HG02981 (cell line): ENCODE measurements around the gene EWSR1.

Experiments
- ATAC-seq: cut with Tn5 transposase; IDR thresholded peaks from one replicate; pipeline ENCODE4 v1.9.1; 2021; ENCODE audit warnings: mild to moderate bottlenecking, moderate library complexity; ENCODE audit not compliant: unreplicated experiment

The EWSR1 gene

GRCh38 chr22:29315286-29316140 lies 47.4 kb downstream of the EWSR1 start, which contains the start of gene RASL10A:
Gene RASL10A (minus strand): TSS chr22:29315697. CDS start chr22:29315246, 451 bp downstream.
- ATAC-seq: no peak

GRCh38 chr22:29316141-29316828 lies 48.2 kb downstream of the EWSR1 start:
- no peak for ATAC-seq

- no peak for ATAC-seq
Measured at GRCh38 chr22:29317827-29318454, 49.9 kb downstream of the EWSR1 start.

- ATAC-seq: no peak
Measured at GRCh38 chr22:29319072-29319471, 51.0 kb downstream of the EWSR1 start.

- no peak for ATAC-seq
Measured at GRCh38 chr22:29320546-29320945, 52.5 kb downstream of the EWSR1 start.

- ATAC-seq: no peak
Measured at GRCh38 chr22:29323641-29324040, 55.6 kb downstream of the EWSR1 start.

GRCh38 chr22:29325356-29325755 lies 57.3 kb downstream of the EWSR1 start:
- no peak for ATAC-seq

GRCh38 chr22:29325785-29326315 lies 57.8 kb downstream of the EWSR1 start:
- no peak for ATAC-seq

- no peak for ATAC-seq
Measured at GRCh38 chr22:29326481-29326880, 58.4 kb downstream of the EWSR1 start.

- ATAC-seq: no peak
Measured at GRCh38 chr22:29327089-29327764, 59.2 kb downstream of the EWSR1 start.

GRCh38 chr22:29328055-29328454 lies 60.0 kb downstream of the EWSR1 start:
- ATAC-seq: no peak

GRCh38 chr22:29328566-29329500 lies 60.8 kb downstream of the EWSR1 start:
- no peak for ATAC-seq

- ATAC-seq: no peak
Measured at GRCh38 chr22:29329581-29329980, 61.5 kb downstream of the EWSR1 start.

- ATAC-seq: no peak
Measured at GRCh38 chr22:29330291-29330690, 62.2 kb downstream of the EWSR1 start.

GRCh38 chr22:29330753-29331152 lies 62.7 kb downstream of the EWSR1 start:
- no peak for ATAC-seq

GRCh38 chr22:29331213-29331612 lies 63.1 kb downstream of the EWSR1 start:
- no peak for ATAC-seq

GRCh38 chr22:29331658-29332300 lies 63.7 kb downstream of the EWSR1 start:
- ATAC-seq: no peak

GRCh38 chr22:29332886-29333496 lies 64.9 kb downstream of the EWSR1 start:
- ATAC-seq: no peak

GRCh38 chr22:29334148-29334547 lies 66.1 kb downstream of the EWSR1 start:
- ATAC-seq: no peak
